ENCODE data around the gene DEFB125.

GRCh38 chr20:61230-61629 is 26.2 kb upstream of the DEFB125 start:
- TF ChIP-seq CTCF (IDR thresholded peaks at IDR 0.05; ENCODE audit: borderline replicate concordance, extremely low read depth, low read length, poor library complexity, severe bottlenecking) (no peak), EZH2 (IDR thresholded peaks at IDR 0.05; ENCODE audit: borderline replicate concordance, low read depth, low read length, severe bottlenecking) (no peak)

Measured in DND-41 (cell line).